HG03108 (cell line): ENCODE results near the gene PTH1R.

Experiments
- ATAC-seq: cut with Tn5 transposase; IDR thresholded peaks from one replicate; pipeline ENCODE4 v1.9.1; 2021; ENCODE audit warnings: moderate library complexity; ENCODE audit not compliant: unreplicated experiment

Gene PTH1R

DNA sequence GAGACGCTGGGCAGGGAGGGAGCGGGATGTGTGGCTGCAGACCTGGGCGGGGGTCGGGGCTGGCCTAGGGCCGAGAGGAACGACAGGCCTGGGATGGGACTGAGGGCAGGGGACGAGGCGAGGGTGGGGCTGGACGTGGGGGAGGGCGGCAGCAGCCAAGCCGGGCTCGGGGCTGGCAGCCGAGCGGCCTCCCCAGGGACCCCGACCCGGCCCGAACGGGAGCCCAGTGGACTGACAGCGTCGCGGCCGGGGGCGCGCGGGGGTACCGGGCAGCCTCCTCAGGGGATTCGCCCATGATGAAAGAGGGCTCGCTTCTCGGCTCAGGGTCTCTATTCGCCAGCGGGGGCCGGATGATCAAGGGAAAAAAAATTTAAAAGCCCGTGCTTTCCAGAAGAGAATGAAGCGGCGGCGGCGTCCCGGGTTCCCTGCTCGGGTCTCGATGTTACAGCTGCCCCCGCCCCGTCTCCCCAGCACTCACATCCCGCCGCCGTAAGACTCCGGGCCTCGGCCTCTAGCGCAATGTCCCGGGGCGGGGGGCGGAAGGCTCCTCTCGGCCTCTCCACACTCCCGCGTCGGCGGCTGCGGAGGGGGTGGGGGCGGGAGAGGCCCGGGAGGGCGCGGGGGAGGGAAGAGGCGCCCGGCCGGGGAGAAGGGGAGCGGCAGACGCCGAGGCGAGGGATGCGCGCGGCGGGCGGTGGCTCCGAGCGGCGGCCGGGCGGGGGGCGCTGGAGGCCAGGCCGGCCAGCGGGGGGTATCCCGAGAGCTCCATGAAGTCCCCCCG is 4.3 kb downstream of the PTH1R start:
- no peak for ATAC-seq

DNA sequence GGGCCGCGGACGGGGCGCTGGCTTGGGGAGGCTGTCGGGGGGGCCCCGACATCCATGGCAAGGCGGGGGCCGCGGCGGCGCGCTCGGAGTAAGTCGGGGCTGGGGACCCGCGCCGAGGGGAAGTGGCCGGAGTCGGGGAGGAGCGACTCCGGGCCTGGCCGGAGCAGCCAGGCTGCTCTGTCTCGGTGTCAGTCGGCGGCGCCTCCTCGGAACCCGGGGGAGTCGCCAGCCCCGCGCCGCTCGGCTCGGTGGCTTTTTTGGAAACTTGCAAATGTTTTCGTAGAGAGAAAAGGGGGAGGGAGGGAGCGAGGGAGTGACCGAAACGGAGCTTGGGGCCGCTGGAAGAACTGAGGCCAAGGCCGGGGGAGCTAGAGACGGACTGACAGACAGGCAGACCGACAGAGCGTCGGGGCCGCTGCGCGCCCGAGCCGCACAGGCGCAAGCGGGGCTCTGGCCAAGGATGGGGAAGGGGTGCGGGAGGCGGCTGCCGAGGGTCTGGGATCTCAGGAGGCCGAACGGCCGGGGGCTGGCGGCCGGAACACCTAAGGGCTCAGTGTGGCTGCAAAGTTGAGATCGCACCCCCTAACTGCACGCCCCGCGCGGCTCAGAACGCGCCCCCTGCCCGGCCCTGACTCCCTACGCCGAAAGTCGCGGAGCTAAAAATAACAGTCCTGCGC is 5.0 kb downstream of the PTH1R start:
- ATAC-seq = no peak

DNA sequence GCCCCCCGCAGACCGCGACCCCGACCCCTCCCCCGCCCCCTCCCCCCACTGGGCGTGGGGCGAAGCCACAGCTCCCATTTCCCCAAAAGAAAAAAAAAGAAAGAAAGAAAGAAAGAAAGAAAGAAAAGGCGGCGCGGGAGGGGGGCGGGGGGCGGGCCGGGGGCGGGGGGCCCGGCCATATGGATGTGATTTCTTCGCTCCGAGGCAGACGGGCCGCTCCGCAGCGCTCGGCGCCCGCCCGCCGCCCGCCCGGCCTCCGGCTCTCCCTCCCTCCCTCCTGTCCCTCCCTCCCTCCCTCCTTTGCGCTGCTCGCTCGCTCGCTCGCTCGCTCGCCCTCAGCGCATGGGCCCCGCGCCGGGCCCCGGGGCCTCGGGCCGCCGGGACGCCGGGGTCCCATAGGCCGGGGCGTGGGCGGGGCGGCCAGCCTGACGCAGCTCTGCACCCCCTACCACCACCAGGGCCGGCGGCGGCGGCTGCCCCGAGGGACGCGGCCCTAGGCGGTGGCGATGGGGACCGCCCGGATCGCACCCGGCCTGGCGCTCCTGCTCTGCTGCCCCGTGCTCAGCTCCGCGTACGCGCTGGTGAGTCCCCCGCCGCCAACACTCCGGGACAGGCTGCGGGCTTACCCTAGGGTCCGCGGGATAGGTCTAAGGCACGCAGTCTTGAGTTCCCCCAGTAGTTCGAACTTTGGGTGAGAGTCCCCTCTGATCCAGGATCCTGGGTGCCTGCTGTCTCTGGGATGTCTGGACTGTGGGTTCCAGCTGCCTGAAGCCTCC is 5.7 kb downstream of the PTH1R start:
- ATAC-seq = no peak

DNA sequence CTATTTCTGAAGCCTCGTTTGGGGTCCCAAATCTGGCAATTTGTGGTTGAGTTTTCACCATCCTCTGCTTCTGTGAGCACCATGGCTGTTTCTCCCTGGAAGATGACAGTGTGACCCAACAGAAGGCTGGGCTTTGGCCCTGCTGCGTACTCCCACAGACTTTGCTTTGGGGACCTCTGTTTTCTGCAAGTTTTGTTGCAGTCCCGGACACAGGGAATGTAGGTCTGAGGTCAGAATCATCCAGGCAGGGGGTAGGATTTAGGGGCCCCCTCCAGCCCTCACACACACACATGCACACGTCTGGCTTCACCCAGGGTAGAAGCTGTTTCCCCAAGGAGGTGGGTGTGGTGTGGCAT is 6.3 kb downstream of the PTH1R start:
- ATAC-seq = no peak

DNA sequence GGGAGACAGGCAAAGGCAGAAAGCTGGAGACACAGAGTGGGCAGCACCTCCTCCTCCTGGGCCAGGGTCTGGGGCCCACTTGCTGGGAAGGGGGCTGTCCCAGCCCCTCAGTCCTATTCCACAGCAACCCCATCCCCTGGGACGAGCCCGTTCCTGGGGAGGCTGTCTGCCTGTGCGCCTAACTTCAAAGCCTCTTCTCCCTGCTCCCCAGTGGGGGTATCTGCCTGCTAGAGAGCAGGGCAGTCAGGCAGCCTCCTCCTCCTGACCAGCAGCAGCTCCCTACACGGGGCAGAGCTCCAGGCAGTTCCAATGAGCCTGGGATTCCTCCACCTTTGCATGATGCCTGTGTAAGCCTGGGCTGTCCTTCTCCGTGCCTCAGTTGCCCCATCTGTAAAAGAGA is 6.9 kb downstream of the PTH1R start:
- ATAC-seq = no peak

DNA sequence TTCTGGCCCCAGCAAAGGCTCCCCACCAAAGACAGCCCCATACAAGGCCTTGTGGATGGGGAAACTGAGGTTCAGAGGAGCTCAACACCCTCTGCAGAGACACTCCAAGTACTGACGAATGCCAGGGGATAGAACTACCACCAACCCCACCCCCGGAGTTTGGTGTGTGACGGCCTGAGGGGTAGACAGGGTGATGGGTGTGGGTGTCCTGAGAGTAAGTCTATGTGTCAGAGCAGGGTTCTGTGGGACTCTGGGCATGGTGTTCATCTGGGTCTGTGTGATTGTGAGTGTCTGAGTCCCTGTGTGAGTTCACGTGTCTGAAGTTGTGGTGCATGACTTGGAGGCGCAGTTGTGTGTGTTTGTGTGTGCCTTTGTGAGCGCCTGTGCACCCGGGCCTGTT is 7.4 kb downstream of the PTH1R start:
- no peak for ATAC-seq

DNA sequence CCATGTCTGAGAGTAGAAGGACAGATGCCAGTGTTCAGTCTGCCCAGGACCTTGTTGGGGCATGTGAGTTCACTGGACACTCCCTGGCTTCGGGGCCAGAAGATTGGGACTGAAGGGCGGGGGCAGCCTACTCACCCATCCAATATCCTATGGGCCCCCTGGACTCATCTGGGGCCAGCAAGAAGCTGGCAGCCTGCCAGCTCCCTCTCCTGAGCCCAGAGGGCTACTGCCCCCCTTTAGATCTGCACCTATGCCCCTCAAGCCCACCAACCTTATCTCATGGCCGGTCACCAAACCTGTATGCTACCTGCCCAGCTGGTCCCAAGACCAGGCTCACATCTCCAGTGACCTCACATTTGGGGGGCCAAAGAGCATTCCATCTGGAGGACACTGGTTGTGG is 8.1 kb downstream of the PTH1R start:
- ATAC-seq = no peak

DNA sequence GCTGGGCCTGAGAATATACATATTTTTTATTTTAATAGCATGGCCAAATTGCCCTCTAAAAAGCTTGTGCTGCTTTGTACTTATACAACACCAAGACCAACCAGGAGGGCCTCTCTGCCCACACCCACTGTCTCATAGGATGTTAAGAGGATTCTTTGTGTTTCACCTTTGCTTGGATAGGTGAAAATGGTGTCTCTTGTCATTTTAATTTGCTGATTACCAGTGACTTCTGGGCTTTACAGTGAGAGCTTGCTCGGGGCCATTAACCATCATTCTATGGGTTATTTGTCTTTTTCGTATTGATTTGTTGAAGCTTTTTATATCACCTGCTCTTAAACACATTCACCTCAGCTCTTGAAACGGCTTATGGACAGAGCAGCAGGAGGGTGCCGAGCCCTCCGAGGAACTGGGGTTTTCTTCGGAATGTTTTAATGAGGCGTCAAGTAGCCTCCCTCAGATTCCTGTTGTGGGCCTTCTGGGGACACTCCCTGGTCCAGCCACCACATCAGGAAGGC is 10.5 kb downstream of the PTH1R start:
- ATAC-seq = no peak

DNA sequence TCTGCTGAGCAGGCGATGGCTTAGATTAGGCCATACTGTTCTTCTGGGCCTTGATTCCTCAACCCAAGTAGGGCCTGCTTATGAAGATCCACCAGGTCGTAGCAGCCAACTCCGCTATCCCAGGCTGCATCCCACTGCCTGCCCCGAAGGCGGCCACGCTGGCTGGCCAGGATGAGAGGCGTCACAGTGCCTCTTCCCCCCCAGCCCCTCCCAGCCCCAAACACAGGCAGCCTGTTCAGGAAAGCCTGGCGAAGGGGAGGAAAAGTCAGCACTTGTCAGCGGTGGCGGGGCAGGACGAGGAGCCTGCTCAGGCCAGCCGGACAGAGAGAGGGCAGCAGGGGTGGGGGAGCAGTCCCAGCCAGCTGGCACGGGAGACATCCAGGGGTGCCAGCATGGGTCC is 11.2 kb downstream of the PTH1R start:
- ATAC-seq = no peak

DNA sequence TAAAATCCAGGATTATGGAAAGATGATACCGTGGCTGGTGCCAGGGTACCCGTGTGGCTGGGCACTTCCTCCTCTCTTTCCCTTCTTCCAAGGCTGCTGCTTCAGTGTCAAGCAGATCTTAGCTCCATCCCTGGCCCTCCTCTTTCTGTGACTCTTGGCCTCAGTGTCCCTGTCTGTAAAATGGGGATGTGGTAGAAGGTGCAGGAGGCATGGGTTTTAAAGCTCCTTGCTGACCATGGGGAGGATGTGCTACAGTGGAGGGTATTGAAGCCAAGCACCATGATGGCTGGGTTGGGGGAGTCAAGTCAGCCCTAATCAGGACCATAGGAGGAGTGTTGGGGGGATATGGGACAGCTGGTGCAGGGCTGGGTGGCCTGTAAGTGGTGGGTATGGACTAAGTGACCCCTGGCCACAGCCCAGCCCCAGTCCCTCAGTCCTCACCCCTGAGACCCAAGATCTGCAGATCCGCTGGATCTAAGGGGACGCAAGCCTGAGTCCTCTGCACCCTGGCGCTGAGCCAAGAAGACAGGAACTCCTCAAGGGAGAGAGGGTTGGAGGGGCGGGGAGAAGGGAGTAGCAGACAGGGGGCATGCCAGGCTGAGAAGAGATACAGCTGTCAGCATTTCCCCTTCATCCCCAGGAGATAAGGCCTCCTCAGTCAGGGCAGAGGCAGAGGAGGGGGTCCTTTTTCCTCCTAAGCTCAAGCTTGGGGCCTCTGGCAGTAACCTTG is 12.0 kb downstream of the PTH1R start:
- ATAC-seq = no peak

DNA sequence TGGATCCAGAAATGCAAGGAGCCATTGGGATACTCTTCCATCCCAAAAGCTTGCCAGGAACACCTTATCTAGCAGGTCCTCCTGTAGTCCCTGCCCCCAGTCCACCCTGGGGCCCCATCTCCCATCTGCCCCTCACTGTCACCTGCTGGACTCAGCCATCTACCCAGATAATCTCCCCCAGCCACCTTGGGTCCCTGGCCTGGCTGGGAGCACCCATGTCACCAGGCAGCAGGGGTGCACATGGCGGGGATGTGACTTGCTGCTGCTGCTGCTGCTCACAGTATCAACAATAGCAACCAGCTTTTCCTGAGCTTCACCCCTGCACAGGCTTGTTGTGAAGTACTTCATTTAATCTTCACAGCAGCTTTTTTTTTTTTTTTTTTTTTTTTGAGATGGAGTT is 12.6 kb downstream of the PTH1R start:
- ATAC-seq = no peak

DNA sequence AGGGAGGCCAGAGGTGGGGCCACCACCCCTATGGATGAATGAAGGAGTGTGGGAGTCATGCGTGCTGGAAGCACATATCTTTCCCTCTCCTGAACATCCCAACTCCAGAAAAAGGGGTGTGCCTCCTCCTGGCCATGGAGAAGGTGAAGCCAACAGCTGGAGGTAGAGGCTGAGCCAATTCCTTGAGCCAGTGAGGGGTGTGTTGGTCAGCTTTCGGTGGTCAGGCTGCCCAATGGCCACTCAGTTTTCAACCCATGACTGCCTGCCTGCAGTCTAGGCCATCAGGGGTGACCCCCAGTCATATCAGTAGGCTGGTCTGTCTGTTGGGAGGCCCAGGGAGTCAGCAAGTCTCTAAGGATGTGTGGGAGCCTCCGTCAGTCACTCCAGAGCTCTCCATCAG is 13.6 kb downstream of the PTH1R start:
- ATAC-seq = no peak

DNA sequence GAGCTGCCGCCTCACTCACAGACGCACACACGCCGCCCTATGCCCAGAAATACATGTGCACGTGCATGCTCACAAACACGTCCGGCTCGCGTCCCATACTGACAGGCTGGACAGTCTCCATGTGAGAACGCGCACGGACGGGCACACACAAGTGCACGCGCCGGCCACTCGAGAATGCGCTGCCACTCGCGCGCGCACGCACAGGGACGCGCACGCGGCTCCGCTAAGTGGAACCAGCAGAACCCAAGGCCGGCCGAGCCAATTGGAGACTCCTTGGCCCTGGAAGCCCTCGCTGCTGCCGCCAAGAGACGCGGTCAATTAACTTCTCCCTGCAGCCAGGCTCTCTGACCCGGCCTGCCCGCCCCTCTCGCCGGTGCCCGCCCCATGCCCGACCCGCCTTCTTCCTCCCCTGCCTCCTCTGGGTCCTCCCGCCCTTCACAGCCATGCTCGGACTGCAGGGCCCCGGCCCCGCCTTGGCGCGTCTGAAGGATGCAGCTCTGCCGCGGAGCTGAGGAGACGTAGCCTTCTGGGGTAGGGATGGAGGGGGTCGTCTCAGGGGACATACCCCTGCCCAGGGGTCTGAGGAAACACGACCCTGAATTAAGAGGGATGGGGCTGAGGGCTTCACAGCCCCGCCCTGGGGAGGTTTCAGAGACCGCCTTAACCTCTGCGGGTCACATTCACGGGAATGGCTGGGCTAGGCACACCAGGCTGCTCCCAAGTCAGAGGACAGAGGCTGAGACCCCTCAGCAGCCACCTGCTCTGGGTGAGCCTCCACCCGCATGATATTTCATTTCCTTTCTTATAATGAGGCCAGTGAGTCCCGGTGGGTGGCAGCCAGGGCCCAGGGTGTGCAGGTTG is 15.0 kb downstream of the PTH1R start:
- ATAC-seq = no peak

DNA sequence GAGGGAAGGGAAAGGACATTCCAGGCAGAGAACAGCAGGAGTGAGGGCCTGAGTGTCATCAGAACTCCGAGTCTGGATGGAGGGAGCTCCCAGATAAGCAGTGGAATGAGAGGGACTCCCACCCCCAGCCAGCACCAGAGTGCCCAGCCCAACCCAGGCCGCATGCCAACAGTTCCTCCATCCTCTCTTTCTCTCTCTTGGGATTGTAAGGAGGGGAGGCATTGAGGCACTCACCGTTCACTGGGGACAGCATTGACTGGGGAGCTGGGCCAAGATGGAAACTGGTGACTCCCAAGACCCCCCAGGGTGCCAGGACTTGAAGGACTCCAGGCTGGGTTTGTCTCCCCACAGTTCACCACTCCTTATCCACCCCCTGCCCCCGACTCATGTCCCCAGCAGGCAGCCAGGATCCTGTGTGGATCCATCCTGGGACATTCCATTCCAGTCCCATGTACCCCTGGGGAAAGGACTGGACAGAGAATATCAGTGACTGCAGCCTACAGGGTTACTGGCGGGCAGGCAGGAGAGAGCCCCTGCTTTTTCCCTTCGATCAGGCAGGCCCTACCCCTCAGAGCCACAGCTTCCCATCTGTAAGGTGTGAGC is 15.7 kb downstream of the PTH1R start:
- no peak for ATAC-seq

DNA sequence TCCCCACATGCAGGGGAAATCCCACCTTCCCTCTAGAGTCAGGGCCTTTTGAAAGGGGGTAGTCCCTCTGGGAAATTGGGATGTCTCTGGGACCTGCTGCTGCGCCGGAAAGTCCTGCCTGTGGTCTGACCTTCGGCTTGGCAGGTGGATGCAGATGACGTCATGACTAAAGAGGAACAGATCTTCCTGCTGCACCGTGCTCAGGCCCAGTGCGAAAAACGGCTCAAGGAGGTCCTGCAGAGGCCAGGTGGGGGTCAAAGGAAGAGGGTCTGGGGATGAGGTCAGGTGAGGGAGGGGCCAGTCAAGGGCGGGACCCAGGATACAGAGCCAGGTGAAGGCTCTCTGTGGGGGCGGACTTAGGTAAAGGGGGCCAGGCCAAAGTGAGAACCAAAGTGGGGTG is 16.2 kb downstream of the PTH1R start:
- ATAC-seq = no peak

DNA sequence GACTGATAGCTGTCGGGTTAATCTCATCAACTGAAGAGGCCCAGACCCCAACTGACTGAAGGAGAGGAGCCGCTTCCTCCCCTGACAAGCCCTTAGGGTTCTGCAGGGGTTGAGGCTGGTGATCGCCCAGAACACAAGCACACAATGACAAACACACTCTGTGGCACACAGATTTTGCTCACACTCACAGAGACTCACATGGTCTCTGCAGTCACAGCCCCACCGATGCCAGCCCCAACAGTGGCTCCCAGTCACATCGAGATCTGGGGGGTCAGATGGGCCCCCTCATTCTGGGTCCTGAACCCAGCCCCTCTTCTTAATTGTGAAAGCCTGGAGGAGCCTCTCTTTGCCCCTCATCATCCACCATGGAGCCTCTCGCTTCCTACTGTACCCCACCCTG is 16.7 kb downstream of the PTH1R start:
- ATAC-seq = no peak

DNA sequence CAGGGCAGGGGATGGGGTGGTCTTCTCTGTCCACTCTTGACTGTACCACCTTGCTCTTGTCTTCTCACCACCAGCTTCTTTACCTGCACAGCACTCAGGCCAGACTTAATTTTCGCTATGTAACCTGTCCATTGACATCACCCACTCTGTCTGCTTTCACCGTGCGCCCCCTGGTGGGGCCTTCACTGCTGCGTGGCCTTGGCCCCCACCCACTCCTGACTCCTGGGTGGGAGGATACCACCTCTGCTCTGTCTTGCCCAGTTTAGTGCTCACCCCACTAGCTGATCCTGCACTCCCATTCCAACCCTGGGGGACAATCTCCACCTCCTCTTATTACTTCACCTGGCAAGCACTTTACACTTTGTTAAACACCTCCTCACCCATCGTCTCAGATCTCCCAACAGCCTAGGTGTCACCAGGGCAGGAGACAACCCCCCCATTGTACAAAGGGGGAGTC is 17.7 kb downstream of the PTH1R start:
- no peak for ATAC-seq

DNA sequence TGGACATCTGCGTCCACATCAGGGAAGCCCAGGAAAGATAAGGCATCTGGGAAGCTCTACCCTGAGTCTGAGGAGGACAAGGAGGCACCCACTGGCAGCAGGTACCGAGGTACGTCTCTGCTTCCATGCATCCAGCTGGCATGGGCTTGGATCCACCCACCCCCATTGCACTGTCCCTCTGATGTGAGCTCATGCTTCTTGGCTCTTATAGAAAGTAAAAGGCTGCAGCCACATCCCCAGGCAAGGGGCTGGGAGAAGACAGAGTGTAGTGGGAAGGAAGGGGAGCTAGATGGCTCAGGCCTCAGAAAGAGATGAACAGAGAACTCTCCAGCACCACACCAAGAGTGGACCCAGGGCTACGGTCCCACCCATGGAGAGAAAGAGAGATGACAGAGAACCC is 18.2 kb downstream of the PTH1R start:
- no peak for ATAC-seq

DNA sequence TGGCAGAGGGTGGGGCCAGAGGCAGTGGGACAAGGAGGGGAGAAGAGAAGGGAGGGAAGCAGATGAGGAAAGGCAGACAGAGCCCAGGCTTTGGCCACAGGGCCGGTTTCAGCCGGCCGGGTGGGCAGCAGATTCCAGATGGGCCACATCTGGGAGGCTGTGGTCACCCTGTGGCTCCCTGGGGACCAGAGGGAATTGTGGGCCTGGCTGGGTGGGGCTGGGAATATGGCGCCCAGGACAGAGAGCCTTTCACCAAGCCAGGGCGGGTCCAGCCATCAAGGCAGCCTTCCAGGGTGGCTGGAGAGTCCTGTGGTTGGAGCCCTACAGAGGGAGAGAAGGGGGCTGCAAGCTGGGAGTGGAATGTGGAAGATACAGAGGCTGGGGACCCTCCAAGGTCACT is 18.9 kb downstream of the PTH1R start:
- no peak for ATAC-seq

DNA sequence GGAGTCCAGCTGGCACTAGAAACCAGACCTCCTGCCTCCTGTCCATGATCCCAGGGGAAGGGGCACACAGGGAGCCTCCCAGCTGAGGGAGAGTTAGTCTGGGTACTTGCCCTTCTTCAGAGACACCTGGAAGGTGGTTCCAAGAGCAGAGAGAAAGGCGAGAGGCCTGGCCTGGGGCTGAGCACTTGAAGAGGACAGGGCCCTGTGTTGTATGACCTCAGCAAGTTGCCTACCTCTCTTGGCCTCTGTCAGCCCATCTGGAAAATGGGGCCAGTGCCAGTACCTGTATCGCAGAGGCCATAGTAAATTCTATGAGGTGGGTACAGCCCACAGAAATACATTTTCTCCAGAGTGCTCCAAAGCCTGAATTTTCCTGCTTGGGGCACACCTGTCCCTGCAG is 19.5 kb downstream of the PTH1R start:
- no peak for ATAC-seq
